ENCODE data around the gene CALN1.

Gene CALN1

GRCh38 chr7:71795410-71795809 lies 616.7 kb downstream of the CALN1 start:
- TF ChIP-seq CTCF (IDR thresholded peaks at IDR 0.05; ENCODE audit: low read depth, low read length, missing control alignments), result no peak
- DNase-seq (ENCODE audit: low read depth), result no peak
- no peak overlapping the region for H3K4me3 ChIP-seq (ENCODE audit: low read depth, low read length)

GRCh38 chr7:71793251-71793650 lies 618.9 kb downstream of the CALN1 start:
- DNase-seq (ENCODE audit: low read depth), result no peak

GRCh38 chr7:71787513-71787912 lies 624.6 kb downstream of the CALN1 start:
- TF ChIP-seq CTCF (IDR thresholded peaks at IDR 0.05; ENCODE audit: low read depth, low read length, missing control alignments), result no peak
- no peak overlapping the region for H3K4me3 ChIP-seq (ENCODE audit: low read depth, low read length)
- no peak for DNase-seq (ENCODE audit: low read depth)

More at GRCh38 chr7:71793251-71793650, 618.9 kb downstream of the CALN1 start:
- H3K4me3 ChIP-seq (ENCODE audit: low read depth, low read length), result no peak overlapping the region
- no peak for TF ChIP-seq CTCF (IDR thresholded peaks at IDR 0.05; ENCODE audit: low read depth, low read length, missing control alignments)

GRCh38 chr7:71785216-71785615 lies 626.9 kb downstream of the CALN1 start:
- no peak overlapping the region for H3K4me3 ChIP-seq (ENCODE audit: low read depth, low read length)
- no peak for DNase-seq (ENCODE audit: low read depth)
- TF ChIP-seq CTCF (IDR thresholded peaks at IDR 0.05; ENCODE audit: low read depth, low read length, missing control alignments), result no peak

GRCh38 chr7:71784781-71785180 lies 627.4 kb downstream of the CALN1 start:
- TF ChIP-seq CTCF (IDR thresholded peaks at IDR 0.05; ENCODE audit: low read depth, low read length, missing control alignments), result no peak
- no peak overlapping the region for H3K4me3 ChIP-seq (ENCODE audit: low read depth, low read length)
- DNase-seq (ENCODE audit: low read depth), result no peak

GRCh38 chr7:71784180-71784579 lies 628.0 kb downstream of the CALN1 start:
- TF ChIP-seq CTCF (IDR thresholded peaks at IDR 0.05; ENCODE audit: low read depth, low read length, missing control alignments), result no peak
- no peak for DNase-seq (ENCODE audit: low read depth)
- no peak overlapping the region for H3K4me3 ChIP-seq (ENCODE audit: low read depth, low read length)

GRCh38 chr7:71783779-71784178 lies 628.4 kb downstream of the CALN1 start:
- no peak overlapping the region for H3K4me3 ChIP-seq (ENCODE audit: low read depth, low read length)
- no peak for TF ChIP-seq CTCF (IDR thresholded peaks at IDR 0.05; ENCODE audit: low read depth, low read length, missing control alignments)
- no peak for DNase-seq (ENCODE audit: low read depth)
